ENCODE data around the gene GOLGA6L9.
A peak's percentile ranks its signal among the peaks of the same experiment; 100 is the strongest.
"Not testable (repeated sequence)": the region's sequence is repeated elsewhere in the genome, so short reads cannot be mapped to it uniquely, and the experiment has no call there.

The GOLGA6L9 gene, protein sequence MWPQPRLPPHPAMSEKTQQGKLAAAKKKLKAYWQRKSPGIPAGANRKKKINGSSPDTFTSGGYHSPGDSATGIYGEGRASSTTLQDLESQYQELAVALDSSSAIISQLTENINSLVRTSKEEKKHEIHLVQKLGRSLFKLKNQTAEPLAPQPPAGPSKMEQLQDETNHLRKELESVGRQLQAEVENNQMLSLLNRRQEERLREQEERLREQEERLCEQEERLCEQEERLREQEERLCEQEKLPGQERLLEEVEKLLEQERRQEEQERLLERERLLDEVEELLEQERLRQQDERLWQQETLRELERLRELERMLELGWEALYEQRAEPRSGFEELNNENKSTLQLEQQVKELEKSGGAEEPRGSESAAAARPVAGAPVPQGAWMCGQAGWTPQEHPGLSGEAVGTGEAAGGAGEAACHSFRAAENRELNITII

DNA sequence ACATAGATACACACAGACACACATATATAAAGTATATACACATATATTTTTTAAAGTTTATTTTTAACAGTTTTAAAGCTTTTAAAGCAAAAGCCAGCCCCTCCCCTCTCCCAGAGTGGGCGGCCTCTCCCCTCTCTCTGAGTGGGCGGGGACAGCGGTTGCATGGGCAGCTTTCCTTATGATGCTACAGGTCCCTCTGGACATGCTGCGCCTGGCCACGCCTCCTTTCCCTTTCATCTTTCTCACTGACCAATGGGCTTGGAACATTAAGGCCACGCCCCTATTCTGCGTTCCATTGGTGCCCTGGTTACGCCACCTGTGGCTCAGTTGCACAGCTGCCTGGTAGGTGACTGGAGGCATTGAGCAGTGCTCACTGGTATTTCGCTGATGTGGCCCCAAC is at the start of gene GOLGA6L9:
Gene GOLGA6L9, plus strand, starts transcription at position 124 of the 400 bp plus-strand sequence. Its CDS starts 264 bp downstream, at position 388.
- DNase-seq = not testable (repeated sequence)

DNA sequence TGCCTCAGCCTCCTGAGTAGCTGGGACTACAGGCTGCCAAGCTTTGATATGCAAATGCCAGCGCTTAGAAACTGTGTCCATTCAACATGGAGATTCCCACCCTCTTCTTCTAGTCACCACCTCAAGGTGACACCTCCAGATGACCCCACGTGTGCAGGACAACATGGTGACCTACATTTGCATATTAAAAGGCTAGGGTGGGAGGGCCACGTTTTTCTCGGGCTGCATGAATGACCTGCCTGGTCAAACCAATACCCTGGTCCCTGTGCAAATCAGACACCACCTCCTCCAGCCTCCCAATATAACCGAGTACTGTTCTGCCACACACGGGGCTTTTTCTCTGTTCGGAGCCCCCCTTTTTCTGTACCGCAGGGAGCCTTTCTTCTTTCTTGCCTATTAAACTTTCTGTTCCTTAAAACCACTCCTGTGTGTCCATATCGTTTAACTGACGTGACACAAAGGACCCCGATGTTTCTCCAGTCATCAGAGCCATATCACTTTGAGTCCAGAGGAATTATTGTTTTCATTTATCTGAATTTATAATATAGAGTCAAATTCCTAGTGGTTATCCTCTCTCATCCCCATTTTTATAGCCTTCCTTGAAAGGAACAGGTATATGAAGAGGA is 48.2 kb upstream of the GOLGA6L9 start:
- DNase-seq = not testable (repeated sequence)

DNA sequence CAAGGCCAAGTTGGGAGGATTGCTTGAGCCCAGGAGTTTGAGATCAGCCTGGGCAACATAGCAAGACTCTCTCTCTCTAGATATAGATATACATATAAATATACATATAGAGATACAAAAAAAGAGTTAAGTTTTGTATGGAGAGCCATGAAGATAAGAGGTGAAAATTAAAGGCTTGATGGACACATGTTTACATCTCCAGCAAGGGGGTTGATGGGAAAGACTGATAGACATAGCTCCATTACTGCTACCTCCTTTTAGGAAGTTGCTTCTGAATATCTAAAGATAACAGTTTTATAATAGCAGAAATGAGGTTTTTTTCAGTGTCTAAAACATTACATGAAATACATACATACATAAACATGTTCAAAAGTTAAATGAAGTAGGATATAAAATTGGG is 42.4 kb upstream of the GOLGA6L9 start:
- DNase-seq = not testable (repeated sequence)

DNA sequence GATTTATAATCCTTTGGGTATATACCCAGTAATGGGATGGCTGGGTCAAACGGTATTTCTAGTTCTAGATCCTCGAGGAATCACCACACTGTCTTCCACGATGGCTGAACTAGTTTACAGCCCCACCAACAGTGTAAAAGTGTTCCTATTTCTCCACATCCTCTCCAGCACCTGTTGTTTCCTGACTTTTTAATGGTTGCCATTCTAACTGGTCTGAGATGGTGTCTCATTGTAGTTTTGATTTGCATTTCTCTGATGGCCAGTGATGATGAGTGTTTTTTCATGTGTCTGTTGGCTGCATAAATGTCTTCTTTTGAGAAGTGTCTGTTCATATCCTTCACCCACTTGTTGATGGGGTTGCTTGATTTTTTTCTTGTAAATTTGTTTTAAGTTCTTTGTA is 39.5 kb upstream of the GOLGA6L9 start:
- not testable (repeated sequence) for DNase-seq

DNA sequence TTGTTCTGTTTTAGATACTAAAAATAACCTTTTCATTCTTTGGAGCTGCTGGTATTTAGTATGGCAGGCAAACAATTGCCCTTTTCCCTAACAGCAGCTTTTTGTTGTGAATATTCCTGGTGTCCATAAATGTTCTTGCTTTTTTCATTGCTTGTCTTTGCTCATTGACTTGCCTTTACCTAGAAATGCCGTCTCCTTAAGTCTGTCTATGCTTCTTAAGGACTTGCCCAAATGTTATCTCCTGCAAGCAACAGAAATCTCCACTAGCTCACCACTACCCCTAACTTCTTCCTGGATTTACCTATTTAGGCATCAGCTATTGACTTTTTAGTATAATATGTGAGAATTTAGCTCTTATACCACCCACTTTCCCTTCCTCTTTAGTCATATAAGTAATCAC is 37.5 kb upstream of the GOLGA6L9 start:
- not testable (repeated sequence) for DNase-seq

DNA sequence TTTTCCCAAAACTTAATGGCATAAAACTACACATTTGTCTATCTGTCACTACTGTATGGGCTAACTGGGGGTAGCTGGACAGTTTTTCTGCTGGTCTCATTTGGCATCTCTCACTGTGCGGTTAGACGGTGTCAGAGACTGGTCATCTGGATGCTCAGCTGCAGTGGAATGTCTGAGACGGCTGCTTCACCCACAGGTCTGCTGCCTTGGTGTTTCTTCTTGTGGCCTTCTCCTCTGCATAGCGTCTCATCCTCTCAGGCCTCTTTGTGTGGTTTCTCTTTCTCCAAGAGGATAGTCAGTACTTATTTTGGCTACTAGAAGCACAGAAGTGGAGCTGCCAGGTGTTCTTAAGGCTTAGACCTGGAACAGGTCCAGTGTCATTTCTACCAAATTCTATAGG is 35.9 kb upstream of the GOLGA6L9 start:
- DNase-seq = no peak

DNA sequence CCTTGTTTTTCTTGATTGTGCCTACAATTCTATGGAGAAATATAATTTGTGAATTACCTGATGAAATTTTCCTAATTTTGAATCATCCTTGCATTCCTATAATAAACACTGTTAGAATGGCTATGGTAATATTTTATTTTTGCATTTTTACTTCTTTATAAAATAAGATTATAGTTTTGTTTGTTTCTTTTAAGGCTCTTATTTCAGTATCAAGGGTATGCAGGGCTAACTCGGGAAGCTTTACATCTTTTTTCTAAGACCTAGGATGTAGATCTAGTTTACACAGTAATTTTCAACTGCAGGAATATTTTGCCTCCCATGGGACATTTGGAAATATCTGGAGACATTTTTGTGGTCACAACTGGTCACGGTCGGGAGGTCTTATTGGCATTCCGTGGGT is 33.8 kb upstream of the GOLGA6L9 start:
- DNase-seq = not testable (repeated sequence)

DNA sequence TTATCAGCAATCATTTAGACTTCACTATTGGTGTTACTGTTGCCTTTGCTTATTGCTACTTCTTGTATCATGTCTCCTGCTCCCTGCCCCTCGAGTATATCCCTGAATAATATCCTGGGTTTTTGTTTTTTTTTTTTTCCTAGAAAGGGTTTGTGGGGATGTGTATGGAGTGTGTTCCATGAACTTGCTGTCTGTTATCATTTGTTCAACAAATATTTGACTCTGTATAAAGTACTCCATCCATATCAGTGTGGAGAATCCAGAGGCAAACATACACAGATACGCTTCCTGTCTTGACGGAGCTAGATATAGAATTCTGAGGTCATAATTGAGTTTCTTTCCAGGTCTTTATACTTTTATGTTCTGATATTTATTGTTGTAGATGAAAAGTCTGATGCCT is 31.8 kb upstream of the GOLGA6L9 start:
- no peak for DNase-seq

DNA sequence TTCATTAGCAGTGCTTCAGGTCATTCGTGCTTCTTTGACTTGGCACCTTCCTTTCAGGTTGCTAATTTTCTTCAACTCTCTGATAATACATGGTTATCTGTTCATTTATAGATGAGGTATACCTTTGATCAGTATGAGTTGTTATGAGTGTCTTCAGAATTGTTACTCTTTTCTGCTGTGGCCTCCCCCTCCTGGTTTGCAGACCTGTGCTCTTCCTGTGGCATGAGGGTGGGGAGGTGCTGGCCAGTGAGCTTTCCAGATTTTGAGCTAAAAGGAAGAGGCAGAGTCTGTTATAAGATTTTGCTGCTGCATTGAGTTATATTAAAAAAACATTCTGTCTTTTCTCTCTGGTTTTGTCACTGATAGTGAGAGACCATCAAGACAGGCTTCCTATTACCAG is 30.8 kb upstream of the GOLGA6L9 start:
- DNase-seq = no peak

DNA sequence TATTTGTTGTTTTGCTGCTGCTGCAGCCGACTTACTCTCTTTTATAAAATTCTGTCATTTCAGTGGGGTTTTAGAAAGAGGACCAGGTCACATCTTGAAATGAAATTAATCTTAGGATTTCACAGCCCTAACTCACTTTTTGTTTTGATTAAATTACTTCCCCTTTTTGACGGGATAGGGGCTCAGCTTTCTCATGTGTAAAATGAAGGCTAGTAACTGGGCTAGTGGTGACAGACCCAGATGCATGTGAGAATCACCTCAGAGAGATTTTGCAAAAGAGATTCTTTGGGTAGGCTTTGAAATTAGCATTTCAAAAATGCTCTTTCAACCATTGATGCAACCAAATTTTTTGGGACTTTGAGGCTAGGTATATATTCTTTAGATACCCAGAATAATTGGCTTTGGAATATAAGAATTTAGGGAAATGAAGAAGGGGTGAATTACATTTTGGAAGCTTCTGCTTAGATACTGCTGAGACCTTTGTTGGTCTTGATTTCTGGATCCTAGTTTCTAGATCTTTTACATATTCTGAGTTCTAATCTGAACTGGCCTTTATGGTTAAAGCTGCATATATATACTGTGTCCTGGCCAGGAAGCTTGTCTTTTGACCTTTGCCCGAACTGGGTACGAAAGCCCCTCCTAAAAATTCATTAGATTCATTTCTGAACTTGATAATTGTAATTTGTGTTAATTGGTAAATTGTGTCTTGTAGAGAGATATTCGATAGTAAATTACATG is 30.1 kb upstream of the GOLGA6L9 start:
- not testable (repeated sequence) for DNase-seq

DNA sequence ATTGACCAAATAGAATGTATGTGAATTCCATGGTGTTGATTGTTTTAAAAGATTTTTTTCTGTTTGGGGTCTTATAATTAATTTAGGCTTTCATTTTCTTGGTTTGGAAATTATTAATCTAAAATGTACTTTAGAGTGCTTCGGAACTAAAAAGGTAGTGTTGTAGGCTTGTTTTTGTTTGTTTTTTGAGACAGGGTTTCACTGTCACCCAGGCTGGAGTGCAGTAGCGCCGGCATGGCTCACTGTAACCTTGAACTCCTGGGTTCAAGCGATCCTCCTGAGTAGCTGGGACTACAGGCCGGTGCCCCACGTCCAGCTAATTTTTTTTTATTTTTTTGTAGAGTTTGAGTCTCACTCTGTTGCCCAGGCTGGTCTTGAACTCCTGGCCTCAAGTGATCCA is 27.7 kb upstream of the GOLGA6L9 start:
- DNase-seq = not testable (repeated sequence)

DNA sequence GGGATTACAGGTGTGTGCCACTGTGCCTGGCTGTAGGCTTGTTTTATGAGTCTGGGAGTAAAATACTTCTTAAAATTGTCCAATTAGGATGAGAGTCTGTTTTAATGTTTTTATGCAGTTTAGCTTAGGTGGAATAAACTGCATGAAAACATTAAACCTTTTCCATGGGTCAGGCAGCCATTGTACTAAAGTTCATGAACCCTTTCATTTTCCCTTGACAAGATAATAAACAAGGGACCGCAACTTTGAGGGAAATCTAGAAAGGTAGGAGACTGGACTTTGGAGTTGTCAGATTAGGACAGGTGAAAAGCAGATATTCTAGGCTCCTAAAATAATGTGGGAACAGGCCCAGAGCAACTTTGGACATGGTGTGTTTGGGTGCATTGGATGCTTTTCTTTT is 27.3 kb upstream of the GOLGA6L9 start:
- DNase-seq = not testable (repeated sequence)

DNA sequence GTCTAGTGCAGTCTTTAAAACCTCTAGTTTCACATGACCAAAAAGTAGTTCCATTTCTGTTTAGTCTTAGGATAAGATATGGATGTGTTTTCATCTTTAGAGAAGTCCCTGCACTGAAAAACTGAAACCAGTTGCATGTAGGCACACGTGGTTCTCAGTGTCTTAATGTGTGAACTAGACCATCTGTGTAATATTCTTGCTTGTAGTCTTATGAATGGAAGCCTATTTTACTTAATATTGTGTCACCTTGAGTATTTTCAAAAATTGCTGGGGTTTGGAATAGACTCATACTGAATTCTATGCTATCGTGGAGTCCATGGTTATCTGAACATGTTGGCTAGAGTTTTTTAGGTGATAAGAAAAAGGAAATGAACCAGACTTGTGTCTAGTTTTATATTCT is 23.4 kb upstream of the GOLGA6L9 start:
- not testable (repeated sequence) for DNase-seq

DNA sequence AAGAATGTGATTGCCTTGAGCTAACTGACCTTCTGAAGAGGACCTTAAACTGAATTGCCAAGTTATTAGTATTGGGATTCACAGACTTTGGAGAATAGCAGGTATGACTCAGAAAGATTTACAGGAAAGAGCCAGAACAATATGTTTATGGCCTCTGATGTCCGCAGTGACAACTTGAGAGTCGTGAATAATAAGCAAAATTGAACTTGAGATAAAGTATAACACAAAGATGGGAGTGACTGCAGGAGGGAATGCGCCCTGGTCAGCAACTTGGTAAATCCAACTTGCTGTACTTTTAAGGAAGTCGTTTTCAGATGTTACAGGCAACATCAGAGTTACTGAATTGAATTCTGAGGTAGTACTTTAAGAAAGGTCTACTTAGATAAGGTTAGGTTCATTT is 19.3 kb upstream of the GOLGA6L9 start:
- DNase-seq = not testable (repeated sequence)

DNA sequence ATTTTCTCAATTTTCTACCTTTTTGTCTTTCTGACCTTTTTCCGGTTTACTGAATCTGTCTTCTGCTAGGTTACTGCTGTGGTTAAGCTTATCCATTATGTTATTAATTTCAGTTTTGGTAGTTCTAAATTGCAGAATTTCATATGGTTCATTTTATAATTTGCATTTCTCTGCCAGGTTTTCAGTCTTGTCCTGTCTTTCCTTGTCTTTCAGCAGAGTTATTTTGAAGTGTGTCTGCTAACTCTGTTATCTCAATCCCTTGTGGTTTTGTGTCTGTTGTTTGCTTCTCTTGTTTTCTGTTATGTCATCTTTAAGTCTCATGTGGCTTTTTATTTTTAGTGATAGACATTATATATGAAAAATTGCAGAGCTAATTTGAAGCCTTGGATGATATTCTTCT is 18.0 kb upstream of the GOLGA6L9 start:
- DNase-seq = not testable (repeated sequence)

DNA sequence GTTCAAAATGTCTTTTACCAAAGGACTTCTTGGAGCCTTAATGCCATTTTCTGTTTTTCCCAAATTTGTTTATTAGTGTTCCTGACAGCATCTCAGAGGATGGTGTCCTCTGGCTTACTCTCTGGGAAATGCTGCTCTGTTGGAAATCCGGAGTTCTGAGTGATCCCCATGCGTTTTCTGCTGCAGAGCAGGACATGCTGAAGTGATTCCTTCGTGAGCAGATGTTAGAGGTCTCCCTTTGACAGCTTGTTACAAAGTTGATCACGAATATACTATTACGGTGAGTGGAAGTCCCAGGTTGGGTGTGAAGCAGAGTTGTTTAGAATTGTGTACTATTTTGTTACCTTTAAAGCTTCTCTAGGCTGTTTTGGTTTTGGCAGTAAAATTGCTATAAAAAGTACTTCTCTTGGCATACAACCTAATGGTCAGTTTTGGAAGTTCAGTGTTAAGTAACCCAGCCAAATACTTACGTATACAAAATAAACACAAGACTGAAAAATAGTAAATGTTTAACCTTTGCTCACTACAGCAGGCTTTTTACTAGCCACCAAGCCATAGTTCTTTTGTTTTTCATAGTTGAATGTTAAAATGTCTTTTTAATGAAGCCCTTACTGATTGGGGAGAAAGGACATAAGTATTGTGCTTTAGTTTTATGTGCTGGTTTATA is 15.0 kb upstream of the GOLGA6L9 start:
- DNase-seq = not testable (repeated sequence)

DNA sequence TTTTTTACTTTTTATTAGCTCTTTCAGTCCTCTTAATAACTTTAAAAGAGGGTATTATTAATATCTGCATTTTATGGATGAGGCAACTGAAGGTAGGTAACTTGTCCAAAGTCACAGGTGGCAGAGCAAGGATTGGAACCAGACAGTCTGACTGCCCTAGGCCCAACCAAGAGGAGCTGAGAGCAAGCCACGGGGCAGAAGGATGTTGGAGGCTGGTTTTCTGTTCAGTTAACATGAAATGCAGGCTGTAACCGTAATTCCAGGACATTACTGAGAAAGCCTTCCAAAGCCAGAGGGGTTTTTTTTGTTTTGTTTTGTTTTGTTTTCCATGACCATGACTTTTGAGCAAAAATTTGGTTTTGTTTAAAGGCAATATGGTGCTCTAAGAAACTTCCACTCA is 9.1 kb upstream of the GOLGA6L9 start:
- not testable (repeated sequence) for DNase-seq

DNA sequence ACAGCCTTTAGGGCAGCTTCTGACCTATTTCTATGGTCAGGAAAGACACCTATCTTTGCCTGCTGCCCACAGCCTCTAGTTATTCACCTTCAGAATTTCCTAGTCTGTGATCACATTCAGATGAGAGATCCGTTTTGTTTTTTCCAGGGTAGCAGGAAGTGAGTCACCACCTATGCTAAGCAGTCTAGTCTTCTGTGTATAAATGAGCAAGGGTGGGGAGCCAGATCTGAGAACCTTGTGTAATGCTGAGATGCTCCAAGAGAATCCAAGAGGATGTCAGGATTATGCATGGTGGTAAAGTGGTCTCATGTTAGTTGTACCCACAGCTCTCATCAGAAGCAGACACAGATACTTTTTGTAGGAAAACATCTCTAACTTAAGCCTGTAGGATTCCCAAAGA is 8.7 kb upstream of the GOLGA6L9 start:
- not testable (repeated sequence) for DNase-seq

DNA sequence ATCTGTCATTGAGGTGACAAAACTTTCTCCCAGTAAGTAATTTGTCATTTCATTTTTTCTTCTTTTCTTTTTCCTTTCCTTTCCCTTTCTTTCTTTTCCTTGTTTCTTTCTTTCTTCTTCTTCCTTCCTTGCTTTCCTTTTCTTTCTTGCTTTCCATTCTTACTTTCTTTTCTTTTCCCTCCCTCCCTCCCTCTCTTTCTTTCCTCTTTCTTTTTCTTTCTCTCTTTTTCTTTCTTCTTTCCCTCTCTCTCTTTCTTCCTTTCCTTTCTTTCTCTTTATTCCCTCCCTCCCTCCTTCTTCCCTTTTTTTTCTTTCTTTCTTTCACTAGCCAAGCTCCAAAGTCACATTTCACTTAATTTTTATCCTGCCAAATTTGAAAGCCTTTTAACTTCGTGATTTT is 2.5 kb upstream of the GOLGA6L9 start:
- not testable (repeated sequence) for DNase-seq

DNA sequence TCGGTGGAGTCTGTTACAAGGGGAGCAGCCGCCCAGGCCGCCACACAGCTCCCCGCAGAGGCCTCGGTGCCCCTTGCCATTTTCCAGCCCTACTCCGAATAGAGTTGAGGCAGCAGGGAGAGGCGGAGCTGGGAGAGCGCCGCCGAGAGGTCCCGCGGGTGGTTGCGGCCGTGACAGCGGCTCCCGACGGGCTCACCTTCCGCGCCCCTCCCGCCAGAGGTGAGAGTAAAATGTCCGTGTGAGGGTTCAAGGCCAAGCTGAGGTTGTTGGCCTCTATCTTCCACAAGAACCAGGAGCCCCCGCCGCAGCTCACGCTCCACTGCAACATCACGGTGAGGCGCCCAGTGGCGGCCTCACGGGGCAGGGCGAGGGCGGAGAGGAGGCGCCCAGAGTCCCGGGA is 15.8 kb downstream of the GOLGA6L9 start:
- peak; percentile 14 for DNase-seq

DNA sequence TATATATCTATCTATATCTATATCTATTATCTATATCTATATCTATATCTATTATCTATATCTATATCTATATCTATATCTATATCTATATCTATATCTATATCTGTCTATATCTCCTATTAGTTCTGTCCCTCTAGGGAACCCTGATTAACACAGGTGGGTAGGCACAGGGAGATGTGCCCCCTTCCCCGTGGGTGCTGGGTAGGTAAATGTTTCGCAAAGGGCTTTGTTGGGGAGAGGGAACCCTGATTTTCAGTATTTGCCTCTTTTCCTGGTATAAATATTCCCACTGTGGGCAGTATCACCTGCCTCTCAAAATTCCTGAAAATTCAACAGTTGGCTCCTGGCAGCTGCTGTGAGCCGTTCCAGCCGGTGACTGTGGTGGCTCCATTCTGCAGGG is 27.7 kb downstream of the GOLGA6L9 start:
- not testable (repeated sequence) for DNase-seq

DNA sequence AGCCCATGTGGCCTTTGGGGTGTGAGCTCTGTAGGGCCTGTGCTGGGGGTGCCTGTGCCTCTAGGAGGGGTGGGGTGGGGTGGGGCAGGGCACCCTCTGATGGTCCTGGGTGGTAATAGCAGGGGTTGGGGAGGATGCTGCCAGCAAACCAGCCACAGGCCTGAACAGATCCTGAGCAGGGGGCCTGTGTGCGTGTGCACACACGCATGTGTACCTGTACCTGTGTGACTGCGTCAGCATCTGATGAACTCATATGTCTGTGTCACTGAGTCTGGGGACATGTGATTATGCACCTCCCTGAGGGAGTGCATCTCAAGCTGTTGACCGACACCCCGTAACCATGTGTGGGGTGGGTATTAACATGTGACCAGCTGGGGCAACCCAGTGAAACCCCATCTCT is 36.0 kb downstream of the GOLGA6L9 start:
- DNase-seq = not testable (repeated sequence)

DNA sequence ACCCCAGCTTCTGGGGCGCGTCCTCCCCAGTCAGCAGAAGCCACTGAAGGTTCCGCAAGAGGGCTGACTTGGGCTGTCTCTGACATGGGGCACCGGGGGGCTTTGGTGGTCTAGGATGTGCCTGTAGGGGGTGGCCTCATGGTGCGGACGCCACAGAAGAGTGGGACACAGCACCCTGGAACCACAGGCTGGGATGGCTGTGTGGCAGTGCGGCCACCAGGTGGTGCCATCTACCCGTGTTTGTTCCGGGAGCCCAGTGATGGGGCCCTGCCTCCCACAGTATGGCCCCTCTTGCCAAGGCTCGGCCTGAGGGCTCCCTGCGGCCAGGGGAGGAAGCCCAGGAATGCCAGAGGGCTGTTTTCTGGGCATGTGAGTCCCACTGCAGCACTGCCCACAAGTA is 38.6 kb downstream of the GOLGA6L9 start:
- DNase-seq = not testable (repeated sequence)

Measured in activated effector memory CD4-positive, alpha-beta T cell treated with Interleukin-2 at 50 U/mL for 16 hours (primary cell).